HCT116 (cell line): ENCODE measurements around the gene ITGA7.
"Not testable (repeated sequence)": the region's sequence is repeated elsewhere in the genome, so short reads cannot be mapped to it uniquely, and the experiment has no call there.

ENCODE experiments used
- CEBPB ChIP-seq: IDR thresholded peaks from 2 replicates; pipeline ENCODE4 v1.6.1; 2012; ENCODE audit warnings: low read depth
- ELF1 ChIP-seq: IDR thresholded peaks from 2 replicates; pipeline ENCODE4 v1.6.1; 2012; ENCODE audit warnings: low read depth, borderline replicate concordance
- POLR2A ChIP-seq: IDR thresholded peaks from 2 replicates; pipeline ENCODE4 v1.7.0; 2011; ENCODE audit warnings: borderline replicate concordance; ENCODE audit not compliant: insufficient read depth, insufficient read length; ENCODE audit errors: extremely low read depth
- POLR2AphosphoS5 ChIP-seq: IDR thresholded peaks from 2 replicates; pipeline ENCODE4 v1.6.1; 2011; ENCODE audit warnings: mild to moderate bottlenecking, low read depth, low read length, moderate library complexity
- SP1 ChIP-seq: IDR thresholded peaks from 2 replicates; pipeline ENCODE4 v1.6.1; 2012; ENCODE audit warnings: low read depth
- TF ChIP-seq, protein P1 (sequence below): IDR thresholded peaks from 2 replicates; pipeline ENCODE4 v1.6.1; 2012; ENCODE audit warnings: low read depth
- TF ChIP-seq, protein P2 (sequence below), 3 experiments: fragments of 200-600 bp in 1 of 3; sonication (generic) in 1 of 3; IDR thresholded peaks in 2 of 3; conservative IDR thresholded peaks in 1 of 3; 2 replicates each; pipeline ENCODE4 v1.5.1; 2012 to 2017; ENCODE audit warnings: low read depth in 2 of 3, low read length in 2 of 3, antibody characterized with exemption in 1 of 3, borderline replicate concordance in 1 of 3, control low read depth in 1 of 3, mild to moderate bottlenecking in 1 of 3, mixed read lengths in 1 of 3, mixed run types in 1 of 3, moderate library complexity in 1 of 3; ENCODE audit not compliant: insufficient read depth in 1 of 3
- TF ChIP-seq, protein P3 (sequence below): IDR thresholded peaks from 2 replicates; pipeline ENCODE4 v1.6.1; 2011; ENCODE audit warnings: mild to moderate bottlenecking, low read length, moderate library complexity; ENCODE audit not compliant: insufficient replicate concordance; ENCODE audit errors: extremely low read depth

DNA sequence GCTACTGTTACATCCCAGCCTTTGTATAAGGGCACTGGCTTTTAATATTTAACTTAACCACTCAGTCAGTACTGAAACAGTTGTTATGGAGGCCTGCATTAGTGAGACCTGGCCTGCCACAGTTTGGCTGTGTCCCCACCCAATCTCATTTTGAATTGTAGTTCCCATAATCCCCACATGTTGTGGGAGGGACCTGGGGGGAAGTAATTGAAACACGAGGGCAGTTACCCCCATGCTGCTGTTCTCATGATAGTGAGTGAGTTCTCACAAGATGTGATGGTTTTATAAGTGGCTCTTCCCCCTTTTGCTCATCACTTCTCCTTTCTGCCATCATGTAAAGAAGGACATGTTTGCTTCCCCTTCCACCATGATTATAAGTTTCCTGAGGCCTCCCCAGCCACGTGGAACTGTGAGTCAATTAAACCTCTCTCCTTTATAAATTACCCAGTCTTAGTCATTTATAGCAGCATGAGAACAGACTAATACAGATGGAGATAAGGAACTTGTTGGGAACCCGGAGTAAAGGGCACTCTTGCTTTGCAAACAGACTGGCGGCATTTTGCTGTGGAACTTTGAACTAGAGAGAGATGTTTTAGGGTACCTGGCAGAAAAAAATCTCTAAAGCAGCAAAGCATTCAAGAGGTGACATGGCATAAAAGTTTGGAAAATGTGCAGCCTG lies 56.9 kb downstream of the ITGA7 start:
- not testable (repeated sequence) for TF ChIP-seq POLR2AphosphoS5, POLR2A, CEBPB, ELF1, SP1
- TF ChIP-seq, protein P1, sequence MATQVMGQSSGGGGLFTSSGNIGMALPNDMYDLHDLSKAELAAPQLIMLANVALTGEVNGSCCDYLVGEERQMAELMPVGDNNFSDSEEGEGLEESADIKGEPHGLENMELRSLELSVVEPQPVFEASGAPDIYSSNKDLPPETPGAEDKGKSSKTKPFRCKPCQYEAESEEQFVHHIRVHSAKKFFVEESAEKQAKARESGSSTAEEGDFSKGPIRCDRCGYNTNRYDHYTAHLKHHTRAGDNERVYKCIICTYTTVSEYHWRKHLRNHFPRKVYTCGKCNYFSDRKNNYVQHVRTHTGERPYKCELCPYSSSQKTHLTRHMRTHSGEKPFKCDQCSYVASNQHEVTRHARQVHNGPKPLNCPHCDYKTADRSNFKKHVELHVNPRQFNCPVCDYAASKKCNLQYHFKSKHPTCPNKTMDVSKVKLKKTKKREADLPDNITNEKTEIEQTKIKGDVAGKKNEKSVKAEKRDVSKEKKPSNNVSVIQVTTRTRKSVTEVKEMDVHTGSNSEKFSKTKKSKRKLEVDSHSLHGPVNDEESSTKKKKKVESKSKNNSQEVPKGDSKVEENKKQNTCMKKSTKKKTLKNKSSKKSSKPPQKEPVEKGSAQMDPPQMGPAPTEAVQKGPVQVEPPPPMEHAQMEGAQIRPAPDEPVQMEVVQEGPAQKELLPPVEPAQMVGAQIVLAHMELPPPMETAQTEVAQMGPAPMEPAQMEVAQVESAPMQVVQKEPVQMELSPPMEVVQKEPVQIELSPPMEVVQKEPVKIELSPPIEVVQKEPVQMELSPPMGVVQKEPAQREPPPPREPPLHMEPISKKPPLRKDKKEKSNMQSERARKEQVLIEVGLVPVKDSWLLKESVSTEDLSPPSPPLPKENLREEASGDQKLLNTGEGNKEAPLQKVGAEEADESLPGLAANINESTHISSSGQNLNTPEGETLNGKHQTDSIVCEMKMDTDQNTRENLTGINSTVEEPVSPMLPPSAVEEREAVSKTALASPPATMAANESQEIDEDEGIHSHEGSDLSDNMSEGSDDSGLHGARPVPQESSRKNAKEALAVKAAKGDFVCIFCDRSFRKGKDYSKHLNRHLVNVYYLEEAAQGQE: not testable (repeated sequence)
- TF ChIP-seq, protein P2, sequence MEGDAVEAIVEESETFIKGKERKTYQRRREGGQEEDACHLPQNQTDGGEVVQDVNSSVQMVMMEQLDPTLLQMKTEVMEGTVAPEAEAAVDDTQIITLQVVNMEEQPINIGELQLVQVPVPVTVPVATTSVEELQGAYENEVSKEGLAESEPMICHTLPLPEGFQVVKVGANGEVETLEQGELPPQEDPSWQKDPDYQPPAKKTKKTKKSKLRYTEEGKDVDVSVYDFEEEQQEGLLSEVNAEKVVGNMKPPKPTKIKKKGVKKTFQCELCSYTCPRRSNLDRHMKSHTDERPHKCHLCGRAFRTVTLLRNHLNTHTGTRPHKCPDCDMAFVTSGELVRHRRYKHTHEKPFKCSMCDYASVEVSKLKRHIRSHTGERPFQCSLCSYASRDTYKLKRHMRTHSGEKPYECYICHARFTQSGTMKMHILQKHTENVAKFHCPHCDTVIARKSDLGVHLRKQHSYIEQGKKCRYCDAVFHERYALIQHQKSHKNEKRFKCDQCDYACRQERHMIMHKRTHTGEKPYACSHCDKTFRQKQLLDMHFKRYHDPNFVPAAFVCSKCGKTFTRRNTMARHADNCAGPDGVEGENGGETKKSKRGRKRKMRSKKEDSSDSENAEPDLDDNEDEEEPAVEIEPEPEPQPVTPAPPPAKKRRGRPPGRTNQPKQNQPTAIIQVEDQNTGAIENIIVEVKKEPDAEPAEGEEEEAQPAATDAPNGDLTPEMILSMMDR (IDR thresholded peaks at IDR 0.05 in 2 of 3, conservative IDR thresholded peaks at IDR 0.05 in 1 of 3; ENCODE audit: borderline replicate concordance in 1 of 3, insufficient read depth in 1 of 3, low read depth in 2 of 3, low read length in 2 of 3): not testable (repeated sequence)
- TF ChIP-seq, protein P3, sequence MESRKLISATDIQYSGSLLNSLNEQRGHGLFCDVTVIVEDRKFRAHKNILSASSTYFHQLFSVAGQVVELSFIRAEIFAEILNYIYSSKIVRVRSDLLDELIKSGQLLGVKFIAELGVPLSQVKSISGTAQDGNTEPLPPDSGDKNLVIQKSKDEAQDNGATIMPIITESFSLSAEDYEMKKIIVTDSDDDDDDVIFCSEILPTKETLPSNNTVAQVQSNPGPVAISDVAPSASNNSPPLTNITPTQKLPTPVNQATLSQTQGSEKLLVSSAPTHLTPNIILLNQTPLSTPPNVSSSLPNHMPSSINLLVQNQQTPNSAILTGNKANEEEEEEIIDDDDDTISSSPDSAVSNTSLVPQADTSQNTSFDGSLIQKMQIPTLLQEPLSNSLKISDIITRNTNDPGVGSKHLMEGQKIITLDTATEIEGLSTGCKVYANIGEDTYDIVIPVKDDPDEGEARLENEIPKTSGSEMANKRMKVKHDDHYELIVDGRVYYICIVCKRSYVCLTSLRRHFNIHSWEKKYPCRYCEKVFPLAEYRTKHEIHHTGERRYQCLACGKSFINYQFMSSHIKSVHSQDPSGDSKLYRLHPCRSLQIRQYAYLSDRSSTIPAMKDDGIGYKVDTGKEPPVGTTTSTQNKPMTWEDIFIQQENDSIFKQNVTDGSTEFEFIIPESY: not testable (repeated sequence)
